ENCODE results near the gene CCDC184. TPM values are rescaled to one million over a fixed set of nuclear protein-coding genes. Genes with fewer than 3 reads are reported as not detected.
"Not testable (repeated sequence)": the region's sequence is repeated elsewhere in the genome, so short reads cannot be mapped to it uniquely, and the experiment has no call there.

CCDC184 gene
- total RNA-seq, 2 experiments from 2014 or later: 0.95 to 1.2 TPM

DNA sequence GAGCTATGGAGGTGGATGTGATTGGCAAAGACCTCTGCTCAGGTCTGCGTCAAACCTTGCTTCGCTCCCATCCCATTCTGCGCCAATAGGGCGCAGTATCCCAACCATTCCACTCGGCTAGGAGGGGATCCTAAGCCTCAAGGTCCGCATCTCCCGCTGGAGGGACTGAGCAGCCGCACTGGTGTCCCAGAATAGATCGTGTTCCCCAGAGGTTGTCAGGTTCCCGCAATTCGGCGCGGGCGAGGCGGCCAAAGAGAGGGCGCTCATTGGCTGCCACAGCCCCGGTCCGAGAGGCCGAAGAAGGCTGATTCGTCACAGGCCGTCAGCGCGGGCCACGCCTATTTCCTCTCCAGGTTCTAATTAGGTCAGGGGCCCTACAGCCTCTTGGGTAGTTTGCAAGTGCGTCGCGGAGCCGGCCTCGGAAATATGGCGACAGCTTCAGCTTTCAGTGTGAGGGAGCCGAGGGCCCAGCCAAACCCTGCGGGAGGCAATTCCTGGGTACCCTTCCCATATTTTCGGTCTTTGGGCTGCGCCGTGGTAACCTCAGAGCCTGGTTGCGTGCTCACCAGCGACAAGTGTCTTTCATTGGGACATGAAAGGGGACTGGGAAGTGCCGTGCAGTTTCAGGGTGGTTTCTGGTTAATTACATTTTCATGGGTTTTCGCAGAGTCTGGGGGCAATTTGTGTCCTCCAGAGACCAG lies 14.7 kb downstream of the CCDC184 start:
- POLR2A ChIA-PET: interaction anchor here (1.0 to 2.3 kb wide), 5 partner anchors 9 to 1969 kb away, joined by 3 to 7 read pairs (median 3); partner anchors contain the start of genes ASB8, CERS5 and SENP1
- CTCF ChIA-PET: interaction anchor here (1.1 to 3.5 kb wide), 6 partner anchors 9 to 457 kb away, joined by 4 to 17 read pairs (median 6); partner anchors contain the start of genes ASB8, CCDC184 and SENP1

DNA sequence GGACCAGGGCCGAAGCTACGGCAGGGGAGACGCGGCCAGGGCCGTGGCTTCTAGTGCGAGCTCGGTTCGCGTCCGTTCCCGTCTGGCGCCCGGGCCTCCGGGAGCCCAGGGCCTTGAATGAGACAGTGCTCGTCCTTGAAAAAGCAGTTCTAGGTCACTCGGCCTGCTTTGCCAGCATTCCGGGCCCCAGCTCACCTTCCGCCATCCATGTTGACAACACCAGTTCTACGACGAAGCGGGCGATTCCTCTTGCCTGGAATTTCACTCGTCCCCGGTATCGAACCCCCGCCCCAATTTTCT lies 15.2 kb downstream of the CCDC184 start:
- ChIA-PET CTCF (interaction anchor here (0.7 to 3.5 kb wide), 3 partner anchors 34 to 420 kb away, joined by 3 to 17 read pairs (median 7); partner anchors contain the start of gene ASB8), POLR2A (interaction anchor here (0.7 to 2.3 kb wide), 4 partner anchors 12 to 1968 kb away, joined by 3 to 7 read pairs (median 3); partner anchors contain the start of genes ASB8 and CERS5)

DNA sequence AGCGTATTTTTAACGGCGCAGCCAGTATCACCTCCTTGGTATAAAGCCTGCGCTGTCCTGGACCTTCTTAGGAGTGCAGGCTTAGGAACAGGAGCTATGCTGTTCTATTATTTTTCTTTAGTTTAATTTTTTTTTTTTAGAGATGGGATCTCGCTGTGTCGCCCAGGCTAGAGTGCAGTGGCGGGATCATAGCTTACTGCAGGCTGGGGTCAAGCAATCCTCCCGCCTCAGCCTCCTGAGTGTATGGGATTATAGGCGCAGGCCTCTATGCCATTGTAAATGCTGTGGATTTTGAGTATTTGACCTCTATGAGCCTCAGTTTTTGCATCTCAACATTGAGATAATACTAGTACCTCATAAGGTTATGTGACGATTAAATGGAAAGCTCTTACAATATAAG lies 15.5 kb downstream of the CCDC184 start:
- ChIA-PET CTCF (interaction anchor here (0.7 to 3.5 kb wide), 3 partner anchors 34 to 419 kb away, joined by 3 to 17 read pairs (median 7); partner anchors contain the start of gene ASB8), POLR2A (interaction anchor here (0.7 to 2.3 kb wide), 4 partner anchors 12 to 1968 kb away, joined by 3 to 7 read pairs (median 3); partner anchors contain the start of genes ASB8 and CERS5)

DNA sequence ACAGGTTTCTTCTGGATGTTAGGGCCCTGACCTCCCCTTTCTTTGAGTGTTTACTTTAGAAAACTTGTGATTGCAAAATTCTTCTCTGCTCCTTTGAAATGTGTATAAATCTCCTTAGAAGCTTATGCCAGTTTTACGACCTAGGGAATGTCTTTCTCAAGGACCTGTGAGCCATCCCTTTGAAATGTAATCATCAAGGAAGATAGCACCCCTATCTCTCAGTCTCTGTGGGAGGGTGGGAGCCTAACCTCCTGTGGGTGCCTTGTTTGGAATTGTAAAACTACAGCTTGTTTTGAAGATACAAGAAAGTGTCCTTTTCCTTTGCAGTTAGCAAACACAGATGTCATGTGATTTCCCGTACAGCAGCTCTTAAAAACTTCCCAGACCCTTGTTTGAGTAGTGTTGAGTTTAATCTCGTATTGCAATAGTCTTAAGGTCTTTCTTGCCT lies 16.4 kb downstream of the CCDC184 start:
- ChIA-PET POLR2A (interaction anchor here (0.6 to 1.2 kb wide), 2 partner anchors 42 to 1967 kb away, joined by 3 read pairs; partner anchors contain the start of gene CERS5), CTCF (interaction anchor here (3.5 kb wide), 1 partner anchor 419 kb away, joined by 17 read pairs; no protein-coding TSS in a partner anchor)

DNA sequence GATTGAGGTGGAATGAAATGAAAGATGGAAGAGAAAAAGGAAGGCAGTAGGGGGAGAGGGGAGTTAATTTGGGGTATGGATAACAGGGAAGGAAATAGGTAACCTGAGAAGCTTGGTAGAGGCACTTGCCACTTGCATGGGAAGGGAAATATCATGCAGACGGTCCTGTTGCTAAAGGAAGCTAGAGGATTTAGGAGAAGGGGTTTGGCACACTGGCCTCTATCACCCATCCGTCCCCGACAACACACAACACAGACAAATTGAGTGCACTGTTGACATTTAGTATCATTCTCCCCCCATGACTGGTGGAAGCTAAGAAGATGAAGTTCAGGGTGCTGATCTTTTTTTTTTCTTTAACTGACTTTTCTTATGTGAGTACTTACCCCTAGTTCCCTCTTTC lies 17.6 kb downstream of the CCDC184 start:
- ChIA-PET CTCF (interaction anchor here (0.6 to 1.1 kb wide), 2 partner anchors 12 to 479 kb away, joined by 3 to 4 read pairs; no protein-coding TSS in a partner anchor), POLR2A (no interaction called here)

DNA sequence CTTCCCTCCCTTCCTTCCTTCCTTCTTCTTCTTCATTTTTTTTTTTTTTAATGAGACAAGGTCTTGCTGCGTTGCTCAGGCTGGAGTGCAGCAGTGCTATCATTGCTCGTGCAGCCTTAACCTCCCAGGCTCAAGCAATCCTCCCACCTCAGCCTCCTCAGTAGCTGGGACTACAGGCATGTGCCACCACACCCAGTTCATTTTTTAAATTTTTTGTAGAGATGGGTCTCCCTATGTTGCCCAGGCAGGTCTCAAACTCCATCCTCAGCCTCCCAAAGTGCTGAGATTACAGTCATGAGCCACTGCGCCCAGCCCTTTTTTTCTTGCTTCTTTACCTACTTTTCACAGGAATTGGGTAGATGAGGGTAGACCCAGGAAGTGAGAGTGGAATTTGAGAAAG lies 18.1 kb downstream of the CCDC184 start:
- POLR2A ChIA-PET: no interaction called here
- CTCF ChIA-PET: interaction anchor here (0.6 kb wide), 1 partner anchor 479 kb away, joined by 4 read pairs; no protein-coding TSS in a partner anchor

DNA sequence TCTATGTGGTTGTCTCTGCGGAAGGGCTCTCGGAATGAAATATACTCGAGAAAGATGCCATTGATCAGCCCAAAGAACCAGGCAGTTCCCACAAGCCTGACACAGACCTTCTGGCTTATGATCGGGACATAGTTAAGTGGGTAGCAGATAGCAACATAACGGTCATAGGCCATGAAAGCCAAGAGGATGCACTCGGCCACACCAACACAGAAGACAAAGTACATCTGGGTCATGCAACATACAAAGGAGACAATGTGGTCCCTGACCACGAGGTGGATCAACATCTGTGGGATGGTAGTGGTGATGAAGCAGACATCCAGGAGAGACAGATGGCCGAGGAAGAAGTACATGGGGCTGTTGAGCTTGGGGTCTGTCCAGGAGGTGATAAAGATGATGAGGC lies 19.3 kb downstream of the CCDC184 start:
- CTCF ChIA-PET: interaction anchor here (1.3 kb wide), 1 partner anchor 13 kb away, joined by 3 read pairs; no protein-coding TSS in a partner anchor
- POLR2A ChIA-PET: no interaction called here

GRCh38 chr12:48203192-48203591 lies 19.7 kb downstream of the CCDC184 start, which contains the start of gene OR10AD1:
TSS of gene OR10AD1 (minus strand) at chr12:48203292. CDS start at chr12:48203292, 0 bp downstream.
- CTCF ChIA-PET: interaction anchor here (1.0 to 1.3 kb wide), 2 partner anchors 14 to 153 kb away, joined by 3 read pairs; no protein-coding TSS in a partner anchor
- POLR2A ChIA-PET: no interaction called here

GRCh38 chr12:48209495-48209894 lies 26.1 kb downstream of the CCDC184 start:
- POLR2A ChIA-PET, CTCF ChIA-PET: not testable (repeated sequence)

DNA sequence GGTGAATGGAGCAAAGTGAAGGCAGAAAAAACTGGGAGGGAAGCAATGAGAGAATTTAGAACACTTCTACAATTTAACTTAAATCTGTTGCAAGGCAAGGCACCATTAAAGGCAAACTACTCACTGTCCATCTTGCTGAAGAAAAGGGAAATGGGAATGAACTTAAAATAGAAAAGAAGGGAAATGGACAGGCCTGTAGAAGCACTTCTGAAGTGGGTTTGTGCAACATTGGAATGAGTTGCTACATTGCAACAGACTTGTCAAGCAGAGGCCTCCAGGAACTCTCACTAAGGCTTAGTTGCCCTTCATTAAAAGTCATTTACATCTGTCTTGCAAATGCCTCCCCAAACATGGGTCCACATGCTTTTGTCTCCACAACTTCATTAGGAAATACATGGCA lies 33.3 kb downstream of the CCDC184 start:
- ChIA-PET POLR2A (no interaction called here), CTCF (no interaction called here)

GRCh38 chr12:48219631-48220030 lies 36.2 kb downstream of the CCDC184 start:
- POLR2A ChIA-PET: no interaction called here
- CTCF ChIA-PET: no interaction called here

DNA sequence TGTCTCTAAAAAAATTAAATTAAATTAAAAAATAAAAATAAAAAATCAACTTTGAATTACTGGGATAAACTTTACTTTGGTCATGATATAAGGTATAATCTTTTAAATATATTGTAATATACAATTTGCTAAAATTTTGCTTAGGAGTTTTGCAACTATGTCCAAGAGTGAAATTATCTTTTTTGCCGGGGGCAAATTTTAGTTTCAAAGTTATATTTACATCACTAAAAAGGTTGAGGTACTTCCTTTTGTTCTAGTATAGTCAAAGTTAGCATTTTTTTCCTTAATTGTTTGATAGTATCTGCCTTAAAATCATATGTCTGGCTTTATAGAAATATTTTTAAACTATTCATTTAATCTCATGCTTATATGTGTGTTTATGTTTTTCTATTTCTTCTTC lies 37.3 kb downstream of the CCDC184 start:
- ChIA-PET CTCF (no interaction called here), POLR2A (no interaction called here)

DNA sequence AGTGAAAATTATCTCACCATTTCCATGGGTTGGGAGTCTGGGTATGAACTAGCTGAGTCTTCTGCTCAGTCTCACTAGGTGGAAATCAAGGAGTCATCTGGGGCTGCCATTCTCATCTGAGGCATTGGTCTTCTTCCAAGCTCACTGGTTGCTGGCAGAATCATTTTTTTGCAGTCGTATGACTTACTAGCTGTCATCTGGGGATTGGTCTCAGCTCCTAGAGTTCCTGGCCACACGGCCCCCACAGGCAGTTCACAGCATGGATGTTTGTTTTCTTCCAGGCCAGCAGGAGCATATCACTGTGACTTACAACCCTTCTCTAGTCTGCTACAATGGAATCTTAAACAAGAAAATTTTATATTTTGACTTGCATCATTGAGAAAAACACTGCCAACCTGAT lies 38.2 kb downstream of the CCDC184 start:
- POLR2A ChIA-PET: no interaction called here

DNA sequence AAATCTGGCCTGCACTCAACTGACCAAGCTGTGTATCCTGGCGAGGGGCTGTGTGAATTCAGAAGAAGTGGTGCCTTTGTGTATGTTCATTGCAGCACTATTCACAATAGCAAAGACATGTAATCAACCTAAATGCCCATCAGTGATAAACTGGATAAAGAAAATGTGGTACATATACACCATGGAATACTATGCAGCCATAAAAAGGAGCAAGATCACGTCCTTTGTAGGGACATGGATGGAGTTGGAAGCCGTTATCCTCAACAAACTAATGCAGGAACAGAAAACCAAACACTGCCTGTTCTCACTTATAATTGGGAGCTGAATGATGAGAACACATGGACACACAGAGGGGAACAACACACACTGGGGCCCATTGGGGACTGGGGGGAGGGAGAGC lies 41.1 kb downstream of the CCDC184 start:
- POLR2A ChIA-PET, CTCF ChIA-PET: not testable (repeated sequence)

More for the DNA sequence above, 38.2 kb downstream of the CCDC184 start:
- CTCF ChIA-PET: interaction anchor here (0.6 to 0.7 kb wide), 2 partner anchors 121 to 175 kb away, joined by 3 to 4 read pairs; no protein-coding TSS in a partner anchor

GRCh38 chr12:48231169-48231958 lies 47.9 kb downstream of the CCDC184 start:
- CTCF ChIA-PET, POLR2A ChIA-PET: not testable (repeated sequence)

Other genes with a start within 250 kb of the CCDC184 start
- 100 to 1,000 TPM; 199 to 200 TPM for gene TMEM106C, start 220.0 kb upstream of the CCDC184 start, total RNA-seq
- not detected for gene COL2A1, start 179.2 kb upstream of the CCDC184 start, total RNA-seq
- gene SENP1, start 77.6 kb upstream of the CCDC184 start, total RNA-seq: 10 to 100 TPM; 48.3 to 48.6 TPM
- gene PFKM, start 64.3 kb upstream of the CCDC184 start, total RNA-seq: 10 to 100 TPM; 50.0 to 55.2 TPM
- gene ASB8, start 26.1 kb upstream of the CCDC184 start, total RNA-seq: 10 to 100 TPM; 29.4 to 33.0 TPM
- not detected for gene OR10AD1, start 19.6 kb downstream of the CCDC184 start, total RNA-seq
- 10 to 100 TPM in 1 of 2 experiments, 1 to 10 TPM in 1; 7.3 to 10.1 TPM for gene ZNF641, start 167.3 kb downstream of the CCDC184 start, total RNA-seq